Fibroblast of upper back skin (primary cell): ENCODE results near the gene ZNF407.

Experiments
- DNase-seq: peaks from one replicate; pipeline ENCODE4 v3.0.0-alpha.2; 2013

ZNF407 gene

DNA sequence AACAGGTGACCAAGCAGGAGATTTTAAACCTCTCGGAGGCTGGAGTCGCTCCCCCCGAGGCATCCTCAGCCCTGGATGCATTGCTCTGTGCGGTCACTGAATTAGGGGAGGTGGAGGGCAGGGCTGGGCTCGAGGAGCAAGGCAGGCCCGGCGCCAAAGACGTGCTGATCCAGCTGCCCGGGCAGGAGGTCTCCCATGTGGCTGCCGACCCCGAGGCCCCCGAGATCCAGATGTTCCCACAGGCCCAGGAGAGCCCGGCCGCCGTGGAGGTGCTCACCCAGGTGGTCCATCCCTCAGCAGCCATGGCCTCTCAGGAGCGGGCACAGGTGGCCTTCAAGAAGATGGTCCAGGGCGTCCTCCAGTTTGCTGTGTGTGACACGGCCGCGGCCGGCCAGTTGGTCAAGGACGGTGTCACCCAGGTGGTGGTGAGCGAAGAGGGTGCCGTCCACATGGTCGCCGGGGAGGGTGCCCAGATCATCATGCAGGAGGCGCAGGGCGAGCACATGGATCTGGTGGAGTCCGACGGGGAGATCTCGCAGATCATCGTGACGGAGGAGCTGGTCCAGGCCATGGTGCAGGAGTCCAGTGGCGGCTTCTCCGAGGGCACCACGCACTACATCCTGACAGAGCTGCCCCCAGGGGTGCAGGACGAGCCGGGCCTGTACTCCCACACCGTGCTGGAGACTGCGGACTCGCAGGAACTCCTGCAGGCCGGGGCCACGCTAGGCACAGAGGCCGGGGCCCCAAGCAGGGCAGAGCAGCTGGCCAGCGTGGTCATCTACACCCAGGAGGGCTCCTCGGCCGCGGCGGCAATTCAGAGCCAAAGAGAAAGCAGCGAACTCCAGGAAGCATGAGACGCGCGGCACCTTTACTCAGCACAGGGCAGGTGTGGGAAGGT lies 466.2 kb downstream of the ZNF407 start:
- DNase-seq, result no peak

DNA sequence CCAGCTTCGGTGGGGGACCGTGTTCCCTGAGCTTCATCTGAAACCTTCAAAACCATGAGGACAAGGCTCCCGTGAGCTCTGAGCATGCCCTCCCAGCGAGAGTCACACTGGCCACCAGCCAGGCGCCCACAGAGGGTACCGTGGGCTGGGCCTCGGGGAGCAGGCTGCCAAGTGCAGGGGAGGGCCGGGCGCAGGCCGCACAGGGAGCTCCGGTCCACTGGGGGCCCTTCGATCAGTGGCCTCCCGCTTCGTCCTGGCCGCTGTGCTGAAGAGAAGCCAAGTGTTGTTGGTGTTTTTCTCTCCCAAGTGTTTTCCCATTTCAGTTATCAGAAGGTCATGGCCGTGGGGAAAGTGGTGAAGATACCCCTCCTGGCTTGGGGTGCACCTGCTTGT lies 466.8 kb downstream of the ZNF407 start:
- DNase-seq, result no peak

DNA sequence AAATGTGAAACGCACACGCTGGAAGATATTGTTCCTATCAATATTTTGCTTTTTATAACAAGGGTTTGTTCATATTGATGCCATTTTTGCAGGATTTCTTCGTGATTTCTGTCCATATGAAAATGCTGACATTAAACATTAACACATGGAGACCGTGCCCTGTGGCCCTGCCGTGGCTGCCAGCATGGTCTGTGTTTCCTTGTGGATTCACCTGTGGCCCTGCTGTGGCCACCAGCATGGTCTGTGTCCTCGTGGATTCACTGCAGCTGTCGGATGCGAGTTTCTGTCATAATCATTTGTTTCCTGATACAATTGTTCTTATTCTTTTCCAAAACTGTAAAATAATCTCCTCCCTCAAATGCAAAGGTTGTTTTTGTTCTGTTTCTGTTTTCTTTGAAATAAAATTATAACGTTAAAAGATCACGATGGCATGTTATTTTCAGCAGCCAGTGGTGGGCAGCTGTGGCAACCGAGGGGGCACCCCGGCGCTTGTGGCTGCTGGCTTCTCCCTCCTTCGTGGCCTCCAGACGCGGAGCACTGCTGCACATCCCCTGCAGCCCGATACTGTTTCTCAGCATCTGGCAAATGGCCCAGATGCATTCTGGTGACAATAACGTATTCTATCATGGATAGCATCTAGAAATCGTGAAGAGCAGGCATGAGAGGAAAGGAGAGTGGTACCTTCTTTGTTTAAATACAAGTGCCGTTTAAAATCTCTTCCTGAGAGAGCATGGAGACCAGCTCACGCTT lies 467.8 kb downstream of the ZNF407 start:
- DNase-seq, result peak; percentile 3

DNA sequence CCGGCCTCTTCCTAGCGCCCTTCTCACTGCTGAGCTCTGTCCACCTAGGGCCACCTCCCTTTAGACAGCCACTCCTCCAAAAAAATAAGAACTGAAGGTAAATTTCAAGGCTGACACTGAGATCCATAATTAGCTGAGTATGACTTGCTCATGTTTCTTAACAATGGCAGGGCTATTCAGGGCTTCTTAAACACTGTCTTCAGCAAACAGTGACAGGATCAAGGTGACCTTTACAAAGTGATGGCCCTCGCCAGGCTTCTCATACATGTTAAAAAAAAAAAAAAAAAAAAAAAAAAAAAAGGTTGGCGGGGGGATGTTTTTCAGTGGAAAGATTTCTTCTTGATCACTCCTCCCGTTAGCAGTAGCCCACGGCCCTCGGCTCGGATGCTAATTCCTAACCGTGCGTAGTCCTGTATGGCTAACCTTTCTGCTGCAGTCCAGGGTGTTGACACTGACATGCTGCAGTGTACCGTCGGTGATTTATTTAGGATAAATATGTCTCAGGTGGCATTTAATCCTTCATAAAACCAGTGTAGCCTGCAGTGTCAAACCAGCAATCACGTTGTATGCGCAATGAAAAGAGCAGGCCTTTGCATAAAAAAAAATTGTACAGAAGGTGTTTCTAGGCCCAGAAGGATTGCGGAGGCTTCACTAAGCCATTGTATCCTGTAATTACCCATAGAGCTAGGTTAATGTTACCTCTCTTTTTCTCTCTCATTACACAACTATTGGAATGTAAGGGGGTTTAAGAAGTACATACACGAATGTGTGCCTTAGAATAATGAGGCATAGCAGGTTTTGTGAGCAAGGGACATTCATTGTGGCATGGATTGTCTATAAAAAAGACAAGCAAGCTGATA lies 468.6 kb downstream of the ZNF407 start:
- no peak for DNase-seq

DNA sequence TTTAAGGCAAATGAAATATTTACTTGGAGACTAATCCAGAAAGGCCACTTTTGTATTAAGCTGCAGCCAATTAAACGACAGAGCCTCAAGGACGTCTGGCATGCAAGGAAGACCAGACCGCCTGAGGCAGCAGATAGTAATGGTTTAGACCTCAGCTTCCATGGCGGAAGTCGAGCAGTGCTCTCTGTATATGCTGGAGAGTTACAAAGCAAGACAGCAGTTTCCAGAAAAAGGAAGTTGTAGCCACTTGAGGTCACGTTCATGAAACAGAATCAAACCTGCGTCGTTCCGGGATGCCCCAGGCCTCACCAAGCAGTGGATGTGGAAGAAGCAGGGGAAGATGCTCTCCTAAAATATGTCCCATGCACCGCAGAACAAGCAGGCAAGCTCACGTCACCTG lies 469.3 kb downstream of the ZNF407 start:
- no peak for DNase-seq

DNA sequence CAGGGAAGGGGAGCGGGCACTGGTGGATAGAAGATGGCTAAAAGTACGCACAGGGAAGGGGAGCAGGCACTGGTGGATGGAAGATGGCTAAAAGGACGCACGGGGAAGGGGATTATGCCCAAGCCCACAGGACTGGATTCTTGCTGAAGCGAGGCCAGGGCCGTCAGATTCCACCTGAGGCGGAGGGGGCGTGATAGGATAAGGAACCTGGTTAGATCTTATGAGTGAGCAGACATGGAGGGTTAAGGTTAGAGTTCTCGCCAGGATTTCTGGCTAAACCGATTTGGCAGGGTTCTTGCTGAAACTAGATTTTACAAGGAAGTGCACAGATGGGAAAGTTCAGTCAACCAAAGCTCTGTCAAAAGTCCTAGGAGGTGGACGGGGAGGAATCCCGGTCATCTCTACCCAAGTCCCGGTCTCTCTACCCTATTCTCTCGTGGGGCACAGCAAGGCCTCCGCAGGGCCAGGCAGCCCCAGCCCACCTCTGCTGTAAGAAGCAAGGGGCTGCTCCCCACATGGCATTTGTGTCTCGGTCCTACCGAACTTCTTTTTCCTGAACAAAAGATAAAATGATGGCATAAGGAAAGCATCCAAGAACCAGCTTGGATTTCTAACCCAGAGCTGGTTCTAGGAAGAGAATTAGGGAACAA lies 470.5 kb downstream of the ZNF407 start:
- DNase-seq, result no peak

DNA sequence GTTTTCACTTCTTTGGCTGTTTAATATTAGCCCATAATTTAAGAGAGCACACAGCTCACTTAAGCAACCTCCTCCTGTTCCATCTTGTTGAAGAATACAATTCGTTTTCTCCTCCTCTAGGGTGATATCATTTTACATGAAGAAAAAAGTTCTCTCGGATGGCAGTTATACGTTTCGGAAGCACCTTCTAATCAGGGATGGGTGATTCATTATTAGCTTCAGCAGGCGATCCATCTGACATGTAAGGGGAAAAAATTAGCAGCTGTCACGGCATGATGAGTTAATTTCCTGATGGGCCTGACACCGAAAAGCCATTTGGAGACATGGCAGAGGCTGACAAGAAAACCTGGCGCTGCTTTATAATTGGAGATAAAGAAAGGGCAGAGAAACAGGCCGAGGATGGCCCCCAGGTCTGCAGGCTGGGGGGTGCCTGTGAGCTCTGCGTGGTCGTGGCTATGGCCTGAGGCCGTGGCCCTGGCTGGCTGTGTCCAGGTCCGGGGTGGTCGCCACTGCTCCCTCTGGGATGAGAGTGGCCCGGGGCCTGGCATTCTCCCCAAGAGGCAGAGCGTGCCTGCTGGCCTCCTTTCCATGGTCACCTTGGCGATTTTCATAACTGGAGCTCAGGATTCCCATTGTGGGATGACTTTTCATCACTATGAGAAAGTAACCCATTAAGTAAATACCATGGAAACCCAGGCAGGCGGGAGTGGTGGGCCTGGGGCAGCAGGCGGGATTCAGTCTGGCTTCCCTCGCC lies 471.2 kb downstream of the ZNF407 start:
- no peak for DNase-seq

DNA sequence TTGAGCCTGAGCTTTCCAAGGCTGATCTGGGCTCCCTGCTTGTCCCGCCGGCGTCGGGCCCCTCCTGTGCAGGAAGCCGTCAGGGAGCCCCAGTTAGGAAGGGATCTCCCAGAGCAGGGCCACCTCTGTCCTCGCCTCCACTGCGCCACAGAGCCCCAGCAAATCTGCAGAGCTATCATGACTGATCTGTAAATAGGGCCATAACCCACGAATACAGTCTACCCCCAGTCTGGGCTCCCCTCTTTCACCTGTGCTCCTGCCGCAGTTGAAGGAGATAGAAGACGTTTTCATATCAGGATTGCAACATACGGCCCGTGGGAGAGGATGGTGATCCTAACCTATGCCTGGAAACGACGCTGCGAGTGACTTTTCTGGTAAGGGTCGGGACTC lies 472.6 kb downstream of the ZNF407 start:
- DNase-seq, result no peak

DNA sequence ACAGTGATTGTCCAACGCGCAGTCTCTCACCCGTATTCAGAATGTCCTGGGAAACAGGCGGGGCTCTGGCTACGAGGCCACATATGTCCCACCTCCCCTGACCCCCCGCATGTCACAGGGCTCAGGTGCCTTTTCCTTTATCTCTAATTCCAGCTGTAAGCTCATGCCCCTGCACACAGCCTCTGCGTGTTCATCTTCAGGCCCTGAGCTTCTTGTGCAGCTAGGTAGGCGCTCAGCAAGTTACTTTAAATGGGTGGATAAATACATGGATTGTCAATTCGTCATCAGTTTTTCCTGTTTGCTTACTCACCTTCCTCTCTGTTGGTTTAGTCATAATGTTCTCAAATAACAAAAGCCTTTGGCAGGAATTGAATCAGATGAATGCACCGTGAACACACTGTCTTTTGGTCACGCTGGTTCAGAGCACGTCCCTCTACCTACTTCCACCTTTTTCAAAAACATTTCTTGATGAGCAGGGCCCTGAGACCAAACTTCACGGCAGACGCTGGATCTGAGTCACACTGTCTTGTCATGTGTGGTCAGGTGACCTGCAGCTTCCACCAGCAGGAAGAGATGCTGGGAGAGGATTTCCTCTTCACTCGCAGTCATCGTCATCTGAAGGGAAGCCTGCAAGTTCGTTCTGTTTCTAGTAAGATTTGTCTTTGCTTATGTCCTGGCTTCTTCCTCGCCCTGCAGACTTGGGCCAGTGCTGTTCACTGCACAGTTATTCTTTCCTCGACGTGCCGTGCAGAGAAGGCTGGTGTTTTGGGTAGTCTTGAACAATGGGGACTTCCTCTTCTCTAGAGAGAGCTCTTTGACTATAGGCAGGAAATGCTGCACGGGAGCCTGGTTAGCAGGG lies 473.2 kb downstream of the ZNF407 start:
- peak; percentile 71 for DNase-seq

DNA sequence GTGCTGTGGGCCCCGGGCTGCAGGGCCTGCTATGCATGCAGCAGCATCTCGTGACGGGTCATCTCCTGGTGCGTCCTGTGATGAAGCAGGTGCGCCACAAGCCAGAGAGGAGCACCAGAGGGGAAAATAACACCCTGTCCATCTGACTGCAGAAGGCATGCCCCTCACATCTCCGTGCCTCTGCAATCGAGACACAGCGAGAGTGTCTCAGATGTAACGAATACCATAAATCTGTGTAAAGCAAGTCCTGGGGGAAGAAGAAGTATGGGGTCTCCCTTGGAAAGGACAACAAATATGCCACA lies 473.8 kb downstream of the ZNF407 start:
- DNase-seq, result no peak

DNA sequence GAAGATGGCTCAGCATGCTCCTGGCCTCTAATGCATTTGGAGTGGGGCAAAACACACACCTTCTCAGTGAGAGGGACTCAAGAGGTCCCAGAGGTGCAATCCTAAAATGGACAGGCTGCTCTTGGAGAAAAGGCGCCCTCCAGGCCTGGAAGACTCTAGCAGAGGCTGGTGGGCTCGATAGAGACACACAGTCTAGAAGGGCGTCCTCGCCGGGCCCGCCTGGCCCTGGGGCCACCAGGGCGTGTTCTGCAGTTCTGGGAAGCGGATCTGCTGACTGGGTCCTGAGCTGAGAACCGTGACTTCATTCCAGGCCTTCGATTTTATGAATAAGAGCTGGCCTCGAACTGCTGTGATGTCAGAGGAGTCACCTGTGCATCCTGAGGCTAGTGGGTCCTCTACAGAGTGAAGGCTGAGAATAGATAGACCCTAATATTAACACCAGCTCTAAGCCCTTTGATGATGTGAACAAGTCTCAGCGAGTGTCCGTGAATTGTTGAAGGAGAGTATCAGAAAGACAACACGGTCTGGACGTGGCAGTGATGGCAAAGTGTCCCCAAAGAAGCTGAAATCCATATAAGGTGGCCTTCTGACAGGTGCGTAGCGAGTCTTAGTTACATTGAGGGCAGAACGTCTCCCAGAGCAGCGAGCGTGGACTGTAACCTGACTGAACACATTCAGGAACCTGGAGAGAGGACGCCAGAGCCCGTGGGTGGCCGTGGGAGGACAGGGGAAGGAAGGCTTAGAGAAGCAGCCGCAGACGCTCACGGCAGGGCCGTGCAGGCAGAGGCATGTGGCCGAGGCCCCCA lies 474.4 kb downstream of the ZNF407 start:
- no peak for DNase-seq

DNA sequence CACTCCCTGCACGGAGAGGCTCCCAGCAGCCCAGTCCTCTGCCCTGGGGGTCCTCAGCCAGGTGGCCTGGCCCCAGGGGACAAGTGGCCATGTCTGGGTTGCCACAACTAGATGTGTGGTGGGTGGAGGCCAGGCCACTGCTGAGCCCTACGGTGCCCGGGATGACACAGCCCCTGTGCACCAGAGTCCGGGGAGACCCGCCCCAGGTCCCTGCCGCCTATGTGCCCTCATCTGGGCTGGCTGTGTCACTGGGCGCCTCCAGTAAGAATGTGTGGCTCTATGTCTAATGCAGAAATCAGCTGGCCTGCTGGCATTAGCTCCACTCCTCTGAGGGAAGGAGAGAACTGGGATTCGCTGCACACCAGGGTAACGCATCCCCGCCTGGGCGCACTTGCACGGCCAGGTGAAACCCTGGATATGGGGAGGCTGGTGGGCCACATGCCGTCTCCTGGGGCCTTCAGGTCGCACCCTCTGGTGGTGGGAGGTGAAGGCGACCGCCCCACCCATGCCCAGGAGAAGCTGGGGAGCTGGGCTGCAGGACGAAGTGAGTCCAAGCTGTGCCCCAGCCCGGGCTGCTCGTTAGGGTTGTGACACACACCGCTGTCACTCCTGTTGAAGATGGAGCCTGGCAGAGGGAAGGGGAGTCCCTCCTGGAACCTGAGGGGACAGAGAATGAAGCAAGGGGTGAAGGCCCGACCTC lies 475.2 kb downstream of the ZNF407 start:
- no peak for DNase-seq

DNA sequence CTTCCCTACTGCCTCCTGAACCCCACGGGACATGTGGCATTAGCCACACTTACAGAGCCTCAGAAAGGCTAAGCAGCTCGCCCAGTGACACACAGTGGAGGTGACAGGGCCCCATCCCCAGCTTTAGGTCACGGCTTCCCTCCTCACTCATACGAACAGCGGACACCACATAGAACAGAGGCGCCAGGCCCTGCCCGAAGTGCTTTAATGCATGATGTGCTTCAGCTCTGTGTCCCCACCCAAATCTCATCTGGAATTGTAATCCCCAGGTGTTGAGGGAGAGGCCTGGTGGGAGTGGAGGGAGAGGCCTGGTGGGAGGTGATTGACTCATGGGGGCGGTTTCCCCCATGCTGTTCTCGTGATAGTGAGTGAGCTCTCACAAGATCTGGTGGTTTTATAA lies 476.0 kb downstream of the ZNF407 start:
- DNase-seq, result no peak

DNA sequence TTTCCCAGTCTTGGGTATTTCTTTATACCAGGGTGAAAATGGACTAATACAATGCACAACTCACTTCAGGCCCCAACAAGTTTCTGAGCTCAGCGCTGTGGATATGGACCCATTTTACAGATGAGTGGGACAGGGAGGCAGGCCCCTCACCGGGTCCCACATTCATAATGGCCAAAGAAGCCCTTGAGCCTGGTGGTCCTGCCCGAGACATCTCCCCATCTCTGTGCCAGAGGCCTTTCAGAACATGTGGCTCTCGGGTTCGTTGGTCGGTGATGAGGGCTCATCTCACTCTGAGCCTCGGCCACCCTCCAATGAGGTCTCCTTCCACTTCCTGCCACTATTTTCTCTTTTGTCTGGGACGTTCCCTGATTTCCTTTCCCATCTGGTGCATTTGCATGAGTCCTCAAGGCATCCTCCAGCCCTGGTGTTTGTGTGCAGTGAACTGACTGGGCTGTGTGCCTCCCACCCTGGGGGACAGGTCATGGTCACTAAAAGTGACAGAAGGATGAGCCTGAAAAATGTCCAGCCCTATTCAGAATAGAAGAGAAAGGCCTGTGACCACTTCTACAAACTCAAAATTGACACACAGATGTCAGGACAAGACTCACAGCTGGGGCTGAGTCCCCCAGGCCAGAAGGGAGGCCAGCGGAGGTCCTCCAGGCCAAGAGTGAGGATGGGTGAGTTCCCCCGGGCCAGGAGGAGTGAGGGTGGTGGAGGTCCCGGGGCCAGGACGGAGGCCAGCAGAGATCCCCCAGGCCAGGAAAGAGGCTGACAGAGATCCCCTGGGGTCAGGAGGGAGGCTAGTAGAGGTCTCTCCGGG lies 476.7 kb downstream of the ZNF407 start:
- DNase-seq, result no peak

DNA sequence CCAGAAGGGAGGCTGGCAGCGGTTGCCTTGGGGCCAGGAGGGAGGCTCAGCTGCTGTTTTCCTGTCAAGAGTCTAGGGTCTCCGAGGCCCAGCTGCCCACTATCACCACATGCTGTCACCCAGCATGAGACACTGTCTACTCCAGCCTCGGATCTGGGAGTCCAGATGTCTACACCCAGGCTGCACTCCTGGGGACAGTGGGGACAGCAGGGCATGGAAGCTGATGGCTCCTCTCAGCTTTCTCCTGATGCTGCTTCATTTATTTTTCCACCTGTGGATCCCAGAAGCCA lies 477.3 kb downstream of the ZNF407 start:
- DNase-seq, result no peak

DNA sequence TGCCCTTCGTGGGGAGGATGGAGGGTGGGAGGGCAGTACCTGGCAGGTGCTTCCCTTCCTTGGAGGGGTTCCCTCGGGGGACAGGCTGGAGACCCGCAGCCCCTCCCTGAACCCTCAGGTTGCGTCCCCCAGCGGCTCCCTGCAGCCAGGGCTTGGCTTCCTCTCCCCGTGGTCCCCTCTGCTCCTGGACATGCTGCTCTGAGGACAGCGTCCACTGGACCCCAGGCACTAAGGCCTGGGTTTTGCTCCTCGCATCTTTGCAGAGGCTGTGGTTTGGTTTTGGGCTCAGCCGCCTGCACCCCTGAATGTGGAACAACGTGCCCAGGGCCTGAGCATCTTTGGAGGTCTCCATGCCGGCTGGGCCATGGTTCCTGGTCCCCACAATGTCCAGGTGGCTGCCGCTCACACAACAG lies 477.8 kb downstream of the ZNF407 start:
- no peak for DNase-seq

DNA sequence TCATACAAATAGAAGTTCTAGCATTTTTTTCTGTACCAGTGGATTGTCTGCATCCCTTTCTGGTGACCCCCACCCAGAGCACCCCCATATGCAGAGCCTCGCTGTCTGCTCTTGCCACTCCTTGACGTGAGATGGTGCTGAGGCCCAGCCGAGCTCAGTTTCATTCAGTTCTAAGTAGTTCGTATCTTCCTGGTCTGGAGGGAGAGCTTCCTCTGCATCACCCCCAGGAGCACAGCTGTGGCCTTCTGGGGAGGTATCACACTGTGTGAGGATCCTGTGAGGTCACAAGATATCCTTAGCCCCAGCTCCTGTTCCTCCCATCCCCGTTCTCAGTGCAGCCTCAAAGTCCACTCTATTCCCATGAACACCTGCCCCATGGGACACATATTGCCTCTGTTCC lies 478.6 kb downstream of the ZNF407 start:
- no peak for DNase-seq

DNA sequence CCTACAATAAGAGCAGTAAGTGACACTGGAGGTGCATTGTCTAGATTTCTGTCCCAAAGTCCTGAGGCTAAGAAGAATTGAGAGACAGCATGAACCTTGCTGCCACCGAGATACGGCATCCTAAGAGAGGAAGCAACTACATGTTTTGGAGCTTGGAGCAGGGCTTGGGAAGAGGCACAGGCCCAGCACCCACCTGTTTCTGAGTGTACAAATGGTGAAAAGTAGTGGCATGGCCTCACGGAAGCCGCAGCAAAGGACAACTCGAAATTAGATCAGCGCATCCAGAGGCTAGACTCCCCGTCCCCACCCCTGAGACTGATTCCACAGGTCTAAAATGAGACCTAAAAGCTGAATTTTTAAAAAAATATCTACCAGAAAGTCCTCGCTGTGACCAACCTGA lies 483.8 kb downstream of the ZNF407 start:
- no peak for DNase-seq

DNA sequence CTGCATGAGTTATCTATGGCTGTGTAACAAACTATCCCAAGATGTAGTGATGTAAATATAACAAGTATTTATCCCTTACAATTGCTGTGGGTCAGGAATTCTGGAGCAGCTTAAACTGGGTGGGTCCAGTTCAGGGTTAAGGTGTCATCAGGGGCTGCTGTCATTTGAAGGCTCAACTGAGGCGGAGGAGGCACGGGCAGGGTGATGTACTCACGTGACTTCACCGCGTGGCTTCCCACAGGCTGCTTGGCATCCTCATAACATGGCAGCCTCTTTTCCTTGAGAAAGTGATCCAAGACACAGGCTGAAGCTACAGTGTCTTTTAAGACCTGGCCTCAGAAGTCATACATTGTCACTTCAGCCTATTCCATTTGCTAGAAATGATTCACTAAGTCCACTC lies 485.5 kb downstream of the ZNF407 start:
- no peak for DNase-seq
